Measurements from ENCODE around the gene CAPN10.

The CAPN10 gene

GRCh38 chr2:240582781-240583180, 3.8 kb upstream of the CAPN10 start:
- TF ChIP-seq FOXA1 (IDR thresholded peaks at IDR 0.05) (no peak), LEF1 (IDR thresholded peaks at IDR 0.05; ENCODE audit: borderline replicate concordance) (no peak), SUZ12 (IDR thresholded peaks at IDR 0.05) (no peak), BHLHE40 (IDR thresholded peaks at IDR 0.05; ENCODE audit: borderline replicate concordance) (no peak), NFRKB (IDR thresholded peaks at IDR 0.05) (no peak), PKNOX1 (IDR thresholded peaks at IDR 0.05) (no peak), FOXK2 (IDR thresholded peaks at IDR 0.05) (no peak), L3MBTL2 (conservative IDR thresholded peaks at IDR 0.05) (no peak)
- ChIA-PET POLR2A (no interaction called here), CTCF (no interaction called here)
- no peak for DNase-seq (ENCODE audit: extremely low spot score)

DNA sequence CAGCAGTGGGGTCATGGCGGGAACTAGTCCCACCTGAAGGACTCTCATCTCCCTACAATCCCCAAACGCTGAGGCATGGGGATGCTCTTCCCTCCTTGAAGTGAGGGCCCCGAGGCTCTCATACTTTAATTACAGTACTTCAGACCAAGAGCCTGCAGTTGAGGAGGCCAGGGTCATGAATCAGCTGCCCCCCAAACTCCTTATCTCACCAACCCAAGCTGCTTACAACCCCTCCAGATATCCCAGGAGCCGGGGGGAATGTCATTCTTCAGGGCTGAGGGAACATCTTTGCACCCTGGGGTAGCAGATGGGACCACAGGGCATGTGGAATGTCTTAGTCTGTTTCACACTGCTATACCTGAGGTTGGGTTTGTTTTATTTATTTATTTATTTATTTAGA, 2.8 kb upstream of the CAPN10 start:
- ChIA-PET CTCF (no interaction called here), POLR2A (no interaction called here)
- no peak for DNase-seq (ENCODE audit: extremely low spot score)
- TF ChIP-seq ZNF384 (IDR thresholded peaks at IDR 0.05) (no peak), LEF1 (IDR thresholded peaks at IDR 0.05; ENCODE audit: borderline replicate concordance) (no peak), SP1 (IDR thresholded peaks at IDR 0.05) (no peak), FOXM1 (IDR thresholded peaks at IDR 0.05; ENCODE audit: borderline replicate concordance) (no peak), BHLHE40 (IDR thresholded peaks at IDR 0.05; ENCODE audit: borderline replicate concordance) (no peak), ELF4 (IDR thresholded peaks at IDR 0.05) (no peak), SUZ12 (IDR thresholded peaks at IDR 0.05) (no peak), CTBP1 (IDR thresholded peaks at IDR 0.05; ENCODE audit: borderline replicate concordance) (no peak), FOXK2 (IDR thresholded peaks at IDR 0.05) (no peak)

- CTCF ChIA-PET = interaction anchor here (0.6 kb wide), 1 partner anchor 11 kb away, joined by 3 read pairs; no protein-coding TSS in a partner anchor
- TF ChIP-seq SUZ12 (IDR thresholded peaks at IDR 0.05) (no peak), ARNT (IDR thresholded peaks at IDR 0.05) (no peak), TARDBP (IDR thresholded peaks at IDR 0.05) (no peak), FOXA1 (IDR thresholded peaks at IDR 0.05) (no peak), SP1 (IDR thresholded peaks at IDR 0.05) (no peak), BHLHE40 (IDR thresholded peaks at IDR 0.05; ENCODE audit: borderline replicate concordance) (no peak), PKNOX1 (IDR thresholded peaks at IDR 0.05) (no peak), LEF1 (IDR thresholded peaks at IDR 0.05; ENCODE audit: borderline replicate concordance) (no peak), L3MBTL2 (conservative IDR thresholded peaks at IDR 0.05) (no peak), CTBP1 (IDR thresholded peaks at IDR 0.05; ENCODE audit: borderline replicate concordance) (no peak), FOXK2 (IDR thresholded peaks at IDR 0.05) (no peak), FOXM1 (IDR thresholded peaks at IDR 0.05; ENCODE audit: borderline replicate concordance) (no peak)
- DNase-seq (ENCODE audit: extremely low spot score) = no peak
- POLR2A ChIA-PET = interaction anchor here (1.4 to 2.9 kb wide), 2 partner anchors 15 to 19 kb away, joined by 3 to 23 read pairs; no protein-coding TSS in a partner anchor
Observed at GRCh38 chr2:240584486-240585031, 2.0 kb upstream of the CAPN10 start.

DNA sequence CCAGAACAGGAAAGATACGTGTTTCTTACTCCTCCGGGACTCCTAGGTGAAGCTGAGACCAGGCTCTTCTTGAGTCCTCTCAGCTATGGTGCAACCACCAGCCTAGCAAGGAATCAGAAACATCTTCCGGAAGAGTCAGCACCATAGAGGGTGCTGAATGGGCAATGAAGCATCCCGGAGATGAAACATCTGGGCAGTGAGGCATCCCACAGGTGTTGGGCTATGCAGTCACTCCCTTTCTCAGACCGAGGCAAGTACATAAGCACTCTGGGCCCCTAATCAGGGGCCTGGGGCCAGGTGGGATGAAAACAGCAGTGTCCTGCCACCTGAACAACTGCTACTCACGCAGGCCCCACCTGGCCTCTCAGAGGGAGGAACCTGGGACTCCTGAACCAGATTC, 1.4 kb upstream of the CAPN10 start:
- TF ChIP-seq SUZ12 (IDR thresholded peaks at IDR 0.05) (no peak), SP1 (IDR thresholded peaks at IDR 0.05) (no peak), L3MBTL2 (conservative IDR thresholded peaks at IDR 0.05) (no peak), ELF4 (IDR thresholded peaks at IDR 0.05) (no peak), CTBP1 (IDR thresholded peaks at IDR 0.05; ENCODE audit: borderline replicate concordance) (no peak), BHLHE40 (IDR thresholded peaks at IDR 0.05; ENCODE audit: borderline replicate concordance) (no peak), NFRKB (IDR thresholded peaks at IDR 0.05) (no peak), FOXM1 (IDR thresholded peaks at IDR 0.05; ENCODE audit: borderline replicate concordance) (no peak), HDGF (IDR thresholded peaks at IDR 0.05; ENCODE audit: borderline replicate concordance) (no peak), LEF1 (IDR thresholded peaks at IDR 0.05; ENCODE audit: borderline replicate concordance) (no peak), TARDBP (IDR thresholded peaks at IDR 0.05) (no peak), PKNOX1 (IDR thresholded peaks at IDR 0.05) (no peak), ARNT (IDR thresholded peaks at IDR 0.05) (no peak), FOXA1 (IDR thresholded peaks at IDR 0.05) (no peak), FOXK2 (IDR thresholded peaks at IDR 0.05) (no peak), ZNF384 (IDR thresholded peaks at IDR 0.05) (no peak)
- POLR2A ChIA-PET = interaction anchor here (1.4 to 2.9 kb wide), 3 partner anchors 16 to 38 kb away, joined by 3 to 23 read pairs (median 6); no protein-coding TSS in a partner anchor
- CTCF ChIA-PET = interaction anchor here (0.6 kb wide), 1 partner anchor 12 kb away, joined by 3 read pairs; no protein-coding TSS in a partner anchor
- no peak for DNase-seq (ENCODE audit: extremely low spot score)

- POLR2A ChIA-PET = interaction anchor here (1.0 to 2.9 kb wide), 15 partner anchors 9 to 572 kb away, joined by 3 to 23 read pairs (median 4); partner anchors contain the start of gene RNPEPL1
Observed at GRCh38 chr2:240585681-240586197, 795 bp upstream of the CAPN10 start.

More at GRCh38 chr2:240585681-240586197, 795 bp upstream of the CAPN10 start:
- no peak for DNase-seq (ENCODE audit: extremely low spot score)
- CTCF ChIA-PET = interaction anchor here (1.2 kb wide), 1 partner anchor 10 kb away, joined by 3 read pairs; no protein-coding TSS in a partner anchor
- TF ChIP-seq SP1 (IDR thresholded peaks at IDR 0.05) = no peak
